Neural cell (in vitro differentiated cells): Measurements from ENCODE around the gene SGMS2. TPM values are rescaled to one million over a fixed set of nuclear protein-coding genes. Genes with fewer than 3 reads are reported as not detected.

Experiments
- H2AFZ ChIP-seq: fragments of 200-600, 300-800 bp; sonication (generic), shearing (Covaris generic); 2 replicates; pipeline ENCODE4 v1.6.0; 2014; ENCODE audit warnings: low read depth, mild to moderate bottlenecking, antibody characterized with exemption, low read length, moderate library complexity
- H3F3A ChIP-seq: fragments of 200-600 bp; shearing (Covaris generic); 2 replicates; pipeline ENCODE4 v1.6.1; 2016; ENCODE audit warnings: mild to moderate bottlenecking, moderate library complexity, mixed read lengths, antibody characterized with exemption, low read length; ENCODE audit not compliant: insufficient read depth, poor library complexity, severe bottlenecking
- H3K27ac ChIP-seq: fragments of 200-600, 300-800 bp; sonication (generic), shearing (Covaris generic); 2 replicates; pipeline ENCODE4 v1.5.1; 2014; ENCODE audit warnings: mild to moderate bottlenecking, low read length, moderate library complexity
- H3K27me3 ChIP-seq: fragments of 300-800, 200-600 bp; sonication (generic), shearing (Covaris generic); 2 replicates; pipeline ENCODE4 v1.6.0; 2014; ENCODE audit warnings: mild to moderate bottlenecking, low read depth, low read length, moderate library complexity; ENCODE audit not compliant: insufficient read depth
- H3K36me3 ChIP-seq: fragments of 300-800, 200-600 bp; sonication (generic), shearing (Covaris generic); 2 replicates; pipeline ENCODE4 v1.5.1; 2014; ENCODE audit warnings: mild to moderate bottlenecking, antibody characterized with exemption, low read length, moderate library complexity; ENCODE audit not compliant: insufficient read depth
- H3K4me2 ChIP-seq: fragments of 300-800, 200-600 bp; sonication (generic), shearing (Covaris generic); 2 replicates; pipeline ENCODE4 v1.6.0; 2014; ENCODE audit warnings: mild to moderate bottlenecking, low read length
- H3K4me3 ChIP-seq: fragments of 300-800, 200-600 bp; sonication (generic), shearing (Covaris generic); 2 replicates; pipeline ENCODE4 v1.5.1; 2014; ENCODE audit warnings: mild to moderate bottlenecking, low read length, moderate library complexity
- H3K79me2 ChIP-seq: fragments of 200-600 bp; shearing (Covaris generic); replicated peaks from 2 replicates; pipeline ENCODE4 v1.6.0; 2014; ENCODE audit warnings: mild to moderate bottlenecking, low read length, moderate library complexity; ENCODE audit not compliant: insufficient read depth
- H3K9ac ChIP-seq: fragments of 300-800, 200-600 bp; sonication (generic), shearing (Covaris generic); 2 replicates; pipeline ENCODE4 v1.6.1; 2016; ENCODE audit warnings: mild to moderate bottlenecking, low read length, mixed read lengths
- H3K9me2 ChIP-seq: fragments of 200-600 bp; shearing (Covaris generic); 2 replicates; pipeline ENCODE4 v1.6.1; 2016; ENCODE audit warnings: mild to moderate bottlenecking, low read length, mixed read lengths; ENCODE audit not compliant: insufficient read depth
- H3K9me3 ChIP-seq: fragments of 200-600, 300-800 bp; sonication (generic), shearing (Covaris generic); 2 replicates; pipeline ENCODE4 v1.6.1; 2016; ENCODE audit warnings: mild to moderate bottlenecking, mixed run types, low read length, moderate library complexity, mixed read lengths
- H4K20me1 ChIP-seq: fragments of 200-600 bp; shearing (Covaris generic); 2 replicates; pipeline ENCODE4 v1.6.1; 2016; ENCODE audit warnings: mild to moderate bottlenecking, mixed run types; ENCODE audit not compliant: insufficient read depth
- CTCF ChIP-seq: fragments of 450-650 bp; IDR thresholded peaks from 2 replicates; pipeline ENCODE4 v1.5.1; 2014; ENCODE audit warnings: antibody characterized with exemption, mild to moderate bottlenecking, moderate library complexity; ENCODE audit not compliant: poor library complexity, severe bottlenecking
- EP300 ChIP-seq: fragments of 450-650 bp; conservative IDR thresholded peaks from 2 replicates; pipeline ENCODE4 v1.6.1; 2014; ENCODE audit warnings: antibody characterized with exemption, mild to moderate bottlenecking, moderate library complexity; ENCODE audit not compliant: poor library complexity, severe bottlenecking
- EZH2 ChIP-seq: fragments of 200-600, 300-800 bp; shearing (Covaris generic), sonication (generic); IDR thresholded peaks from 2 replicates; pipeline ENCODE4 v1.6.1; 2014; ENCODE audit warnings: antibody characterized with exemption, low read length, borderline replicate concordance, mild to moderate bottlenecking; ENCODE audit not compliant: insufficient read depth, poor library complexity, severe bottlenecking
- MXI1 ChIP-seq: fragments of 450-650 bp; conservative IDR thresholded peaks from 2 replicates; pipeline ENCODE4 v1.6.1; 2014; ENCODE audit warnings: antibody characterized with exemption, mild to moderate bottlenecking; ENCODE audit not compliant: poor library complexity, severe bottlenecking
- POLR2AphosphoS5 ChIP-seq: IDR thresholded peaks from 2 replicates; pipeline ENCODE4 v1.6.1; 2012
- RAD21 ChIP-seq: fragments of 450-650 bp; conservative IDR thresholded peaks from 2 replicates; pipeline ENCODE4 v1.6.1; 2014; ENCODE audit warnings: antibody characterized with exemption, mild to moderate bottlenecking, moderate library complexity
- REST ChIP-seq: IDR thresholded peaks from 2 replicates; pipeline ENCODE4 v1.6.1; 2012; ENCODE audit warnings: borderline replicate concordance
- SMC3 ChIP-seq: fragments of 450-650 bp; conservative IDR thresholded peaks from 2 replicates; pipeline ENCODE4 v1.6.1; 2014; ENCODE audit warnings: antibody characterized with exemption, mild to moderate bottlenecking, moderate library complexity; ENCODE audit not compliant: poor library complexity
- TAF1 ChIP-seq: IDR thresholded peaks from 2 replicates; pipeline ENCODE4 v1.6.1; 2012; ENCODE audit warnings: low read depth
- polyA plus RNA-seq: library from polyadenylated mRNA; depleted of rRNA; stranded (reverse); fragments of >200 nt; gene quantifications from 2 replicates; pipeline ENCODE4 v1.2.3, GENCODE V29; 2014

Gene SGMS2
- polyA plus RNA-seq, 1 donor from 2014 or later: 0.15 TPM

GRCh38 chr4:107888237-107888636, 63.5 kb downstream of the SGMS2 start:
- Histone ChIP-seq H3K9me3 (no peaks in the 10 kb centered on the region), H3K36me3 (no peaks in the 10 kb centered on the region), H2AFZ (no peak overlapping the region), H3F3A (no peaks in the 10 kb centered on the region), H3K9ac (no peak overlapping the region), H3K27me3 (no peaks in the 10 kb centered on the region), H3K4me2 (no peak overlapping the region), H3K27ac (no peak overlapping the region), H3K79me2 (no peaks in the 10 kb centered on the region), H3K4me3 (no peak overlapping the region), H4K20me1 (no peaks in the 10 kb centered on the region), H3K9me2 (no peaks in the 10 kb centered on the region)
- no peak for TF ChIP-seq REST

GRCh38 chr4:107890779-107891178, 66.0 kb downstream of the SGMS2 start:
- H3K9ac ChIP-seq: no peak overlapping the region
- H3F3A ChIP-seq: no peaks in the 10 kb centered on the region
- H3K27me3 ChIP-seq: no peaks in the 10 kb centered on the region
- H3K36me3 ChIP-seq: no peaks in the 10 kb centered on the region
- no peaks in the 10 kb centered on the region for H3K9me3 ChIP-seq
- H3K9me2 ChIP-seq: no peaks in the 10 kb centered on the region
- H3K4me2 ChIP-seq: no peak overlapping the region
- H3K27ac ChIP-seq: no peak overlapping the region
- H2AFZ ChIP-seq: no peak overlapping the region
- no peaks in the 10 kb centered on the region for H4K20me1 ChIP-seq
- TF ChIP-seq EP300: no peak
- TF ChIP-seq POLR2AphosphoS5: no peak
- TF ChIP-seq TAF1: no peak
- TF ChIP-seq REST: no peak
- no peak for TF ChIP-seq EZH2
- TF ChIP-seq SMC3: no peak
- TF ChIP-seq CTCF: no peak
- no peak for TF ChIP-seq MXI1
- no peak for TF ChIP-seq RAD21
- H3K4me3 ChIP-seq: no peak overlapping the region
- no peaks in the 10 kb centered on the region for H3K79me2 ChIP-seq
